Nephron progenitor cell (in vitro differentiated cells): ENCODE measurements around the gene PLB1.

Experiments used
- DNase-seq: peaks from one replicate; pipeline ENCODE4 v3.0.0; 2021
- H3K27ac Mint-ChIP-seq: 2 replicates; pipeline ENCODE4 v1.8.0; 2021; ENCODE audit warnings: mild to moderate bottlenecking, moderate library complexity, mixed read lengths
- H3K27me3 Mint-ChIP-seq: 2 replicates; pipeline ENCODE4 v1.8.0; 2021; ENCODE audit warnings: mild to moderate bottlenecking, low read depth, mixed read lengths; ENCODE audit not compliant: poor library complexity
- H3K36me3 Mint-ChIP-seq: 2 replicates; pipeline ENCODE4 v1.8.0; 2021; ENCODE audit warnings: low read depth, mixed read lengths
- H3K4me1 Mint-ChIP-seq: 2 replicates; pipeline ENCODE4 v1.8.0; 2021; ENCODE audit warnings: mixed read lengths
- H3K4me3 Mint-ChIP-seq: 2 replicates; pipeline ENCODE4 v1.8.0; 2021; ENCODE audit warnings: mild to moderate bottlenecking, moderate library complexity, mixed read lengths
- H3K9me3 Mint-ChIP-seq: 2 replicates; pipeline ENCODE4 v1.8.0; 2021; ENCODE audit warnings: mild to moderate bottlenecking, moderate library complexity, mixed read lengths
- CTCF ChIP-seq: fragments of 200-600 bp; sonication (generic); IDR thresholded peaks from 2 replicates; pipeline ENCODE4 v1.5.0; 2021; ENCODE audit warnings: antibody characterized with exemption

PLB1 gene

GRCh38 chr2:28495551-28496250 lies at the start of gene PLB1:
Gene PLB1, plus strand, starts transcription at chr2:28496060. Its CDS starts 55 bp downstream, at chr2:28496115.
- Mint-ChIP-seq H3K4me3 (no peak within 1 kb of the TSS), H3K27me3 (peaks cover 7% of the 10 kb centered on the region), H3K4me1 (peaks cover 14% of the 10 kb centered on the region), H3K9me3 (no peaks in the 10 kb centered on the region), H3K36me3 (no peaks in the 10 kb centered on the region), H3K27ac (no peak within 1 kb of the TSS)
- no peak for TF ChIP-seq CTCF
- DNase-seq, result no peak

- peaks cover 4% of the 10 kb centered on the region for H3K9me3 Mint-ChIP-seq
- H3K4me3 Mint-ChIP-seq, result no peak overlapping the region
- no peak for TF ChIP-seq CTCF
- DNase-seq, result no peak
- peaks cover 5% of the 10 kb centered on the region for H3K27me3 Mint-ChIP-seq
- H3K4me1 Mint-ChIP-seq, result peaks cover 9% of the 10 kb centered on the region
- no peaks in the 10 kb centered on the region for H3K36me3 Mint-ChIP-seq
- H3K27ac Mint-ChIP-seq, result no peak overlapping the region
Measured at GRCh38 chr2:28446531-28446930, 49.3 kb upstream of the PLB1 start.

- Mint-ChIP-seq H3K4me3 (no peak overlapping the region), H3K36me3 (no peaks in the 10 kb centered on the region), H3K27ac (no peak overlapping the region), H3K4me1 (peaks cover 9% of the 10 kb centered on the region), H3K9me3 (peaks cover under 1% of the 10 kb centered on the region), H3K27me3 (peaks cover 4% of the 10 kb centered on the region)
- TF ChIP-seq CTCF, result no peak
- no peak for DNase-seq
Measured at GRCh38 chr2:28447086-28447485, 48.8 kb upstream of the PLB1 start.

GRCh38 chr2:28447943-28448792 lies 47.7 kb upstream of the PLB1 start:
- Mint-ChIP-seq H3K27ac (no peak overlapping the region), H3K4me3 (no peak overlapping the region), H3K36me3 (no peaks in the 10 kb centered on the region), H3K9me3 (no peaks in the 10 kb centered on the region), H3K4me1 (peaks cover 12% of the 10 kb centered on the region), H3K27me3 (no peaks in the 10 kb centered on the region)
- TF ChIP-seq CTCF, result no peak
- no peak for DNase-seq

GRCh38 chr2:28448793-28449100 lies 47.1 kb upstream of the PLB1 start:
- H3K27ac Mint-ChIP-seq, result no peak overlapping the region
- DNase-seq, result no peak
- H3K9me3 Mint-ChIP-seq, result no peaks in the 10 kb centered on the region
- no peaks in the 10 kb centered on the region for H3K36me3 Mint-ChIP-seq
- no peak for TF ChIP-seq CTCF
- H3K4me1 Mint-ChIP-seq, result peaks cover 12% of the 10 kb centered on the region
- no peaks in the 10 kb centered on the region for H3K27me3 Mint-ChIP-seq
- H3K4me3 Mint-ChIP-seq, result no peak overlapping the region
